Cardiac muscle cell (in vitro differentiated cells and primary cell): ENCODE measurements around the gene SYPL2. TPM values are rescaled to one million over a fixed set of nuclear protein-coding genes. Genes with fewer than 3 reads are reported as not detected.

Source experiments
- DNase-seq, 2 donors: peaks; one replicate each; pipeline versions ENCODE4 v3.0.0 to v3.0.0-alpha.2; 2010 to 2017; ENCODE audit warnings: low read depth in 1 of 2, low spot score in 1 of 2
- H3K27ac ChIP-seq: fragments of 200-600 bp; sonication (generic); 2 replicates; pipeline ENCODE4 v1.5.1; 2016
- H3K27me3 ChIP-seq: fragments of 200-600 bp; sonication (generic); 2 replicates; pipeline ENCODE4 v1.6.0; 2016; ENCODE audit warnings: control low read depth
- H3K36me3 ChIP-seq: fragments of 200-600 bp; sonication (generic); 2 replicates; pipeline ENCODE4 v1.5.1; 2016; ENCODE audit warnings: control low read depth
- H3K4me1 ChIP-seq: fragments of 200-600 bp; sonication (generic); 2 replicates; pipeline ENCODE4 v1.8.1; 2017; ENCODE audit warnings: low read depth, mild to moderate bottlenecking, mixed run types
- H3K4me3 ChIP-seq: fragments of 200-600 bp; sonication (generic); 2 replicates; pipeline ENCODE4 v1.5.1; 2016; ENCODE audit warnings: mild to moderate bottlenecking
- H3K9me3 ChIP-seq: fragments of 200-600 bp; sonication (generic); 2 replicates; pipeline ENCODE4 v1.5.1; 2017; ENCODE audit warnings: low read depth, mild to moderate bottlenecking, control low read depth
- polyA plus RNA-seq: library from polyadenylated mRNA; unstranded; fragments of >200 nt; fragmentation: Nextera tagmentation; extraction: Ambion mirVana; gene quantifications from 2 replicates; pipeline ENCODE4 v1.2.1, GENCODE V29; 2016
- total RNA-seq: library from RNA; depleted of rRNA; stranded (reverse); fragments of >200 nt; gene quantifications from 2 replicates; pipeline ENCODE4 v1.2.3, GENCODE V29; 2016
- TF ChIP-seq, protein P1 (sequence below): IDR thresholded peaks from 2 replicates; pipeline ENCODE4 v1.5.1; 2012; ENCODE audit warnings: low read depth, mild to moderate bottlenecking, low read length

Gene SYPL2
- total and polyA plus RNA-seq, 2 experiments from 2014 or later, result 10.7 to 27.3 TPM

DNA sequence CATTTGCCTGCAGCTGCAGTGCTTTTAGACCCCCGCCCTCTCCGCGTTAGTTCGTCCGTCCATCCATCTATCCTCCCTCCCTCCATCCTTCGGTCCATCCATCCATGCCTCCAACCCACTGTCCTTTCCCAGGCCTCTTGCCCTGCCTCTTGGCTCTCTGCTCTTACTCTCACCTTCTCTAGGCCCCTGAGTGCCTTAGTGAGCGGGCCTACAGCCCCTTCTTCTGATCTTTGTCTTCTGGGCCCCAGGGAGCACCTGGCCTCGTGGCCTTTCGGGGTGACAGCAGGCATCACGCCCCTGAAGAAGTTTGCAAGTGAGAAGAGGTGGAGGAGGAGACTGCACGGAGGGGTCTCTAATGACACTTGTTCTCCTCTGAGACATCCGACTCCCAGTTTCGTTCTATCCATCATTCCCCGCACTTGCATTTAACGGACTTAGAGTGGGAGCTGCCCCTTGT, 18.2 kb downstream of the SYPL2 start:
- no peak overlapping the region for H3K27ac ChIP-seq
- H3K4me3 ChIP-seq, result peak overlapping the region; percentile 64
- H3K4me1 ChIP-seq, result no peaks in the 10 kb centered on the region
- H3K36me3 ChIP-seq, result no peaks in the 10 kb centered on the region
- DNase-seq, result no peak
- no peaks in the 10 kb centered on the region for H3K27me3 ChIP-seq
- TF ChIP-seq, protein P1, sequence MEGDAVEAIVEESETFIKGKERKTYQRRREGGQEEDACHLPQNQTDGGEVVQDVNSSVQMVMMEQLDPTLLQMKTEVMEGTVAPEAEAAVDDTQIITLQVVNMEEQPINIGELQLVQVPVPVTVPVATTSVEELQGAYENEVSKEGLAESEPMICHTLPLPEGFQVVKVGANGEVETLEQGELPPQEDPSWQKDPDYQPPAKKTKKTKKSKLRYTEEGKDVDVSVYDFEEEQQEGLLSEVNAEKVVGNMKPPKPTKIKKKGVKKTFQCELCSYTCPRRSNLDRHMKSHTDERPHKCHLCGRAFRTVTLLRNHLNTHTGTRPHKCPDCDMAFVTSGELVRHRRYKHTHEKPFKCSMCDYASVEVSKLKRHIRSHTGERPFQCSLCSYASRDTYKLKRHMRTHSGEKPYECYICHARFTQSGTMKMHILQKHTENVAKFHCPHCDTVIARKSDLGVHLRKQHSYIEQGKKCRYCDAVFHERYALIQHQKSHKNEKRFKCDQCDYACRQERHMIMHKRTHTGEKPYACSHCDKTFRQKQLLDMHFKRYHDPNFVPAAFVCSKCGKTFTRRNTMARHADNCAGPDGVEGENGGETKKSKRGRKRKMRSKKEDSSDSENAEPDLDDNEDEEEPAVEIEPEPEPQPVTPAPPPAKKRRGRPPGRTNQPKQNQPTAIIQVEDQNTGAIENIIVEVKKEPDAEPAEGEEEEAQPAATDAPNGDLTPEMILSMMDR, result no peak
- H3K9me3 ChIP-seq, result no peaks in the 10 kb centered on the region

DNA sequence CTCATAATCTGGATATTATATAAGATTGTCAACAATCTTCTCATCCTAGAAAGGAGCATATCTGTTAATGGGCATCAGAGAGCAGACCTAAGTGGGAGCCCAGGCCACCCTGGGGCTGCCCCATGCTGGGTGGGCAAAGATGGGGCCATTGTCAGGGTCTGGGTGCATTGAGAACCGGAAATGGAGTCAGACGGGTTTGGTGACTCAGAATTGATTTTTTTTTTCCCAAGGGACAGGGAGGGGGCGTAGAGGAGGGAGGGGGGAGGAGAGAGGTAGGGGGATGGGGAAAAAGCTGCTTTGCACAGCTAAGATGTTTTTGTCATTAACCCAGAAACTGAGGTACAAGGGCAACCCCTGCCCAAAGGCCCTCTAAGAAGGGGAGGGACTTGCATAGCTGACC, 18.7 kb downstream of the SYPL2 start:
- H3K4me1 ChIP-seq, result no peaks in the 10 kb centered on the region
- no peaks in the 10 kb centered on the region for H3K36me3 ChIP-seq
- no peak for DNase-seq
- no peak overlapping the region for H3K27ac ChIP-seq
- H3K27me3 ChIP-seq, result no peaks in the 10 kb centered on the region
- H3K9me3 ChIP-seq, result no peaks in the 10 kb centered on the region
- TF ChIP-seq, protein P1, result no peak
- peak overlapping the region; percentile 64 for H3K4me3 ChIP-seq

DNA sequence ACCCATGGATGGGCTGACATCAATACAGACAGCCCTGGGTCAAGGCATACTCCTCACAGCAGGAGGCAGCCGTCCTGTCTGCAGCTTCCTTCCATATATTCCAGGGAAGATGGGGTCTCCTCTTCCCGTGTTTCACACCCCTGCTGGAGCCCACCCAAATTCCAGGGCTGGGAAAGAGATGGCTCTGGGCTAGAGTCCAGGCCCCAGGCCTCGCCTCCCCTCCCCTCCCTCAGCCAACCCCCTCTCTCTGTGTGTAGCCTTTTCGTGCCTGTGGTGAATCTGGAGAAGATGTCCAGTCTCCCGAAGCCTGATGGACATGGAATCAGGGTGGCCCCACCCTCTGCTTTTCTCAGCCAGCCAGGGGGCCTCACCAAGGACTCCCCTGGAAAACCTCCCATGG, 20.9 kb downstream of the SYPL2 start:
- Histone ChIP-seq H3K27ac (no peak overlapping the region), H3K4me3 (no peak overlapping the region), H3K9me3 (no peaks in the 10 kb centered on the region), H3K4me1 (no peaks in the 10 kb centered on the region), H3K36me3 (peaks cover 6% of the 10 kb centered on the region), H3K27me3 (no peaks in the 10 kb centered on the region)
- DNase-seq, result no peak
- TF ChIP-seq, protein P1, result no peak

DNA sequence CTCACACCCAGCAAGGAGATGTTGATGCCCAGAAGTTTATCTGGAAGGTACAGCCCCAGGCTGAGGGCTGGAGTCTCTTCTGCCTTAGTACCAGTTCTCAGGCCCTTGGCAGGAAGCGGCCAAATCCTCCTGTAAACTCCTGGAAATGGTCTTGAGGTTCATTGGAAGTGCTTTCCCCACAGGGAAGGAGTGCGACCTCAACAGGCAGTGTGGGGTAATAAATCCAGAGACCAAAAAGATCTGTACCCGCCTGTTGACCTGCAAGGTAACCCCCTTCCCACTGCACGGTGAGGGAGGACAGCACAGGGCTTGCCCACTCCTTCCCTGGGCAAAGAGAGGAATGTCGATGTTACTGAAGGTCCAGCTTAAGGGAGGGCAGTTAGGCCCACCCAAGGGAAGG, 21.9 kb downstream of the SYPL2 start:
- no peaks in the 10 kb centered on the region for H3K27me3 ChIP-seq
- TF ChIP-seq, protein P1, result no peak
- H3K4me1 ChIP-seq, result no peaks in the 10 kb centered on the region
- H3K9me3 ChIP-seq, result no peaks in the 10 kb centered on the region
- no peak overlapping the region for H3K27ac ChIP-seq
- peaks cover 6% of the 10 kb centered on the region for H3K36me3 ChIP-seq
- no peak for DNase-seq
- H3K4me3 ChIP-seq, result no peak overlapping the region

DNA sequence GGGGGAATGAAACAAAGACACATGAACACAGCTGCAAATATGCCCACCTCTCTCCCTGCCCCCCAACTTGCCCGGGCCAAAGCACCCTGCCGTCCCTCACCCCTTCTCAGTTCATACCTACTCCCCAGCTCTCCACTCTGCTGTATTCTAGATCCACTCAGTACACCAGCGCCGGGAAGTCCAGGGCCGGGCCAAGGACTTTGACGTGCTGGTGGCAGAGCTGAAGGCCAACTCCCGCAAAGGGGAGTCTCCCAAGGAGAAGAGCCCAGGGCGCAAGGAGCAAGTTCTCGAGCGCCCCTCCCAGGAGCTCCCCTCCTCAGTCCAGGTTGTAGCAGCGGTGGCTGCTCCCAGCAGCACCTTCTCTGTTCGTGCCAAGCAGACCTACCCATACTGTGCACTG, 22.4 kb downstream of the SYPL2 start:
- H3K4me1 ChIP-seq, result no peaks in the 10 kb centered on the region
- H3K36me3 ChIP-seq, result peaks cover 6% of the 10 kb centered on the region
- no peak overlapping the region for H3K27ac ChIP-seq
- no peak overlapping the region for H3K4me3 ChIP-seq
- H3K27me3 ChIP-seq, result no peaks in the 10 kb centered on the region
- TF ChIP-seq, protein P1, result no peak
- no peaks in the 10 kb centered on the region for H3K9me3 ChIP-seq
- no peak for DNase-seq
